BLaER1 treated with 17β-estradiol and CSF1 and Interleukin-3, amounts not matched to agents 10 nM and 100 nM (cell line): Measurements from ENCODE around the gene ZBTB12.

ENCODE experiments used
- H3K27ac ChIP-seq, 11 experiments: shearing (Covaris generic); formaldehyde crosslinking; 2 replicates each; pipeline ENCODE4 v1.8.1; 2022
- H3K27me3 ChIP-seq, 11 experiments: shearing (Covaris generic); formaldehyde crosslinking; 2 replicates each; pipeline ENCODE4 v1.8.1; 2022
- H3K36me3 ChIP-seq, 11 experiments: shearing (Covaris generic); formaldehyde crosslinking; 2 replicates each; pipeline ENCODE4 v1.8.1; 2022
- H3K4me1 ChIP-seq, 10 experiments: shearing (Covaris generic); formaldehyde crosslinking; 2 replicates each; pipeline ENCODE4 v1.8.1; 2022
- H3K4me2 ChIP-seq, 11 experiments: shearing (Covaris generic); formaldehyde crosslinking; 2 replicates each; pipeline ENCODE4 v1.8.1; 2022
- H3K4me3 ChIP-seq, 10 experiments: shearing (Covaris generic); formaldehyde crosslinking; 2 replicates each; pipeline ENCODE4 v1.8.1; 2022
- H3K9ac ChIP-seq, 11 experiments: shearing (Covaris generic); formaldehyde crosslinking; 2 replicates each; pipeline ENCODE4 v1.8.1; 2022
- H3K9me3 ChIP-seq, 11 experiments: shearing (Covaris generic); formaldehyde crosslinking; replicated peaks in 1 of 11; 2 replicates each; pipeline ENCODE4 v1.8.1; 2022
- H4K20me1 ChIP-seq, 11 experiments: shearing (Covaris generic); formaldehyde crosslinking; 2 replicates each; pipeline ENCODE4 v1.8.1; 2022
- Cebpa-rat ChIP-seq, 11 experiments: shearing (Covaris generic); IDR thresholded peaks; 2 replicates each; pipeline ENCODE4 v1.8.1; 2022

Gene ZBTB12

GRCh38 chr6:31901953-31902643, at the start of gene ZBTB12:
TSS of gene ZBTB12 (minus strand) at chr6:31902086. CDS start at chr6:31901305, 781 bp downstream.
- Histone ChIP-seq H3K9ac (peak within 1 kb of the TSS; percentile 74 to 91 (median 82)), H3K4me2 (peak within 1 kb of the TSS; percentile 74 to 94 (median 87)), H3K9me3 (no peaks in the 10 kb centered on the region), H3K4me1 (peaks cover 39 to 69% (median 59%) of the 10 kb centered on the region in 10 experiments), H3K36me3 (no peaks in the 10 kb centered on the region), H3K27ac (peak within 1 kb of the TSS; percentile 68 to 91 (median 79)), H3K4me3 (peak within 1 kb of the TSS; percentile 63 to 77 (median 68)), H3K27me3 (no peaks in the 10 kb centered on the region), H4K20me1 (no peaks in the 10 kb centered on the region; a peak in 2 of 22 replicates)
- TF ChIP-seq Cebpa-rat (IDR thresholded peaks at IDR 0.05): no peak

GRCh38 chr6:31949926-31950548, 48.2 kb upstream of the ZBTB12 start:
- no peak overlapping the region for H3K9ac ChIP-seq
- peaks cover 0 to 6% (median 0%) of the 10 kb centered on the region in 11 experiments; a peak in 1 of 22 replicates for H4K20me1 ChIP-seq
- no peaks in the 10 kb centered on the region for H3K9me3 ChIP-seq
- peaks cover 0 to 51% (median 9%) of the 10 kb centered on the region in 10 experiments; a peak in 10 of 20 replicates for H3K4me1 ChIP-seq
- no peak for TF ChIP-seq Cebpa-rat (IDR thresholded peaks at IDR 0.05)
- H3K27ac ChIP-seq: no peak overlapping the region
- H3K27me3 ChIP-seq: no peaks in the 10 kb centered on the region
- no peak overlapping the region for H3K4me2 ChIP-seq
- H3K36me3 ChIP-seq: peaks cover 40 to 54% (median 51%) of the 10 kb centered on the region in 11 experiments
- no peak overlapping the region for H3K4me3 ChIP-seq

- H3K9ac ChIP-seq: no peak overlapping the region
- H3K4me1 ChIP-seq: peaks cover 0 to 45% (median 11%) of the 10 kb centered on the region in 10 experiments; a peak in 10 of 20 replicates
- no peak overlapping the region for H3K27ac ChIP-seq
- TF ChIP-seq Cebpa-rat (IDR thresholded peaks at IDR 0.05): no peak
- H3K27me3 ChIP-seq: no peaks in the 10 kb centered on the region
- peaks cover 0 to 6% (median 0%) of the 10 kb centered on the region in 11 experiments; a peak in 1 of 22 replicates for H4K20me1 ChIP-seq
- H3K4me3 ChIP-seq: no peak overlapping the region
- H3K4me2 ChIP-seq: peak overlapping the region in 4 of 11 experiments; percentile 4 to 44 (median 16); a peak in 5 of 22 replicates
- H3K9me3 ChIP-seq: no peaks in the 10 kb centered on the region
- peaks cover 29 to 43% (median 39%) of the 10 kb centered on the region in 11 experiments for H3K36me3 ChIP-seq
Measured at GRCh38 chr6:31948753-31949413, 47.0 kb upstream of the ZBTB12 start.

GRCh38 chr6:31948306-31948705, 46.4 kb upstream of the ZBTB12 start:
- Histone ChIP-seq H3K4me3 (no peak overlapping the region), H3K27me3 (no peaks in the 10 kb centered on the region), H3K27ac (no peak overlapping the region), H3K4me1 (peaks cover 0 to 39% (median 11%) of the 10 kb centered on the region in 10 experiments; a peak in 10 of 20 replicates), H3K9ac (no peak overlapping the region), H4K20me1 (peaks cover 0 to 6% (median 0%) of the 10 kb centered on the region in 11 experiments; a peak in 1 of 22 replicates), H3K9me3 (no peaks in the 10 kb centered on the region), H3K4me2 (no peak overlapping the region), H3K36me3 (peaks cover 23 to 37% (median 34%) of the 10 kb centered on the region in 11 experiments)
- no peak for TF ChIP-seq Cebpa-rat (IDR thresholded peaks at IDR 0.05)

- H3K4me2 ChIP-seq: no peak overlapping the region
- no peak overlapping the region for H3K4me3 ChIP-seq
- H3K36me3 ChIP-seq: peaks cover 18 to 32% (median 29%) of the 10 kb centered on the region in 11 experiments
- H3K9me3 ChIP-seq: no peaks in the 10 kb centered on the region
- no peaks in the 10 kb centered on the region for H3K27me3 ChIP-seq
- TF ChIP-seq Cebpa-rat (IDR thresholded peaks at IDR 0.05): no peak
- no peak overlapping the region for H3K27ac ChIP-seq
- peaks cover 0 to 6% (median 0%) of the 10 kb centered on the region in 11 experiments; a peak in 1 of 22 replicates for H4K20me1 ChIP-seq
- no peak overlapping the region for H3K9ac ChIP-seq
- peaks cover 0 to 34% (median 11%) of the 10 kb centered on the region in 10 experiments; a peak in 10 of 20 replicates for H3K4me1 ChIP-seq
Measured at GRCh38 chr6:31947864-31948263, 46.0 kb upstream of the ZBTB12 start.

GRCh38 chr6:31947070-31947675, 45.3 kb upstream of the ZBTB12 start:
- peaks cover 0 to 3% (median 0%) of the 10 kb centered on the region in 11 experiments; a peak in 1 of 22 replicates for H4K20me1 ChIP-seq
- no peaks in the 10 kb centered on the region for H3K9me3 ChIP-seq
- H3K4me2 ChIP-seq: 0 out of 22 replicates have a peak overlapping the region, but pooled peaks of 1 of the 11 experiments have one; percentile 82
- H3K9ac ChIP-seq: no peak overlapping the region
- no peaks in the 10 kb centered on the region for H3K27me3 ChIP-seq
- no peak overlapping the region for H3K4me3 ChIP-seq
- no peak overlapping the region for H3K27ac ChIP-seq
- no peak for TF ChIP-seq Cebpa-rat (IDR thresholded peaks at IDR 0.05)
- H3K4me1 ChIP-seq: peaks cover 0 to 27% (median 11%) of the 10 kb centered on the region in 10 experiments; a peak in 10 of 20 replicates
- H3K36me3 ChIP-seq: peaks cover 11 to 25% (median 22%) of the 10 kb centered on the region in 11 experiments

- Histone ChIP-seq H3K9me3 (no peaks in the 10 kb centered on the region), H3K36me3 (peaks cover 4 to 18% (median 15%) of the 10 kb centered on the region in 11 experiments), H3K9ac (no peak overlapping the region), H3K27me3 (no peaks in the 10 kb centered on the region), H4K20me1 (no peaks in the 10 kb centered on the region), H3K27ac (peak overlapping the region in 1 of 11 experiments; percentile 6; a peak in 1 of 22 replicates), H3K4me3 (no peak overlapping the region), H3K4me2 (peak overlapping the region in 4 of 11 experiments; percentile 33 to 82 (median 73); a peak in 6 of 22 replicates), H3K4me1 (peaks cover 0 to 27% (median 11%) of the 10 kb centered on the region in 10 experiments; a peak in 12 of 20 replicates)
- no peak for TF ChIP-seq Cebpa-rat (IDR thresholded peaks at IDR 0.05)
Measured at GRCh38 chr6:31946370-31946885, 44.5 kb upstream of the ZBTB12 start.
